UCSD-AML1 (cell line): Measurements from ENCODE around the gene SLAMF1.
"Not testable (repeated sequence)": the region's sequence is repeated elsewhere in the genome, so short reads cannot be mapped to it uniquely, and the experiment has no call there.

Source experiments
- DNase-seq: peaks from one replicate; lab custom pipeline; 2025; ENCODE audit not compliant: unreplicated experiment; lab: John Stamatoyannopoulos, UW

Gene SLAMF1

GRCh38 chr1:160640359-160641123, 6.3 kb downstream of the SLAMF1 start:
- no peak for DNase-seq

- no peak for DNase-seq
Measured at GRCh38 chr1:160639652-160640051, 7.2 kb downstream of the SLAMF1 start.

GRCh38 chr1:160638926-160639325, 7.9 kb downstream of the SLAMF1 start:
- DNase-seq, result no peak

- DNase-seq, result no peak
Measured at GRCh38 chr1:160638540-160638857, 8.3 kb downstream of the SLAMF1 start.

- DNase-seq, result no peak
Measured at GRCh38 chr1:160637821-160638539, 8.9 kb downstream of the SLAMF1 start.

- DNase-seq, result no peak
Measured at GRCh38 chr1:160637065-160637464, 9.8 kb downstream of the SLAMF1 start.

- no peak for DNase-seq
Measured at GRCh38 chr1:160636547-160636946, 10.3 kb downstream of the SLAMF1 start.

- no peak for DNase-seq
Measured at GRCh38 chr1:160636076-160636475, 10.8 kb downstream of the SLAMF1 start.

- DNase-seq, result no peak
Measured at GRCh38 chr1:160634543-160635491, 12.0 kb downstream of the SLAMF1 start.

- no peak for DNase-seq
Measured at GRCh38 chr1:160633330-160633903, 13.4 kb downstream of the SLAMF1 start.

GRCh38 chr1:160631983-160632625, 14.7 kb downstream of the SLAMF1 start:
- no peak for DNase-seq

GRCh38 chr1:160630523-160631451, 16.1 kb downstream of the SLAMF1 start:
- no peak for DNase-seq

- DNase-seq, result no peak
Measured at GRCh38 chr1:160629286-160630210, 17.3 kb downstream of the SLAMF1 start.

GRCh38 chr1:160628799-160629263, 18.0 kb downstream of the SLAMF1 start:
- no peak for DNase-seq

- not testable (repeated sequence) for DNase-seq
Measured at GRCh38 chr1:160627677-160628289, 19.1 kb downstream of the SLAMF1 start.

- DNase-seq, result peak; percentile 28
Measured at GRCh38 chr1:160626509-160627342, 20.1 kb downstream of the SLAMF1 start.
